Stimulated activated naive CD8-positive, alpha-beta T cell treated with anti-CD3 and anti-CD28 coated beads, Interleukin-15, Interleukin-2, amounts not matched to agents 100 ng/mL and 50 ng/mL, for 24 hours (primary cell): ENCODE results near the gene SERPINC1.
"Not testable (repeated sequence)": the region's sequence is repeated elsewhere in the genome, so short reads cannot be mapped to it uniquely, and the experiment has no call there.

Source experiments
- H3K27ac Mint-ChIP-seq: one replicate; pipeline ENCODE4 v1.8.0; 2021; ENCODE audit warnings: mild to moderate bottlenecking, mixed read lengths
- H3K27me3 Mint-ChIP-seq: one replicate; pipeline ENCODE4 v1.8.0; 2021; ENCODE audit warnings: mixed read lengths
- H3K36me3 Mint-ChIP-seq: one replicate; pipeline ENCODE4 v1.8.0; 2021; ENCODE audit warnings: low read depth, mixed read lengths
- H3K4me1 Mint-ChIP-seq: one replicate; pipeline ENCODE4 v1.8.0; 2021; ENCODE audit warnings: low read depth, mixed read lengths
- H3K4me3 Mint-ChIP-seq: one replicate; pipeline ENCODE4 v1.8.0; 2021; ENCODE audit warnings: mild to moderate bottlenecking, mixed read lengths
- H3K9me3 Mint-ChIP-seq: one replicate; pipeline ENCODE4 v1.8.0; 2021; ENCODE audit warnings: mixed read lengths

The SERPINC1 gene

DNA sequence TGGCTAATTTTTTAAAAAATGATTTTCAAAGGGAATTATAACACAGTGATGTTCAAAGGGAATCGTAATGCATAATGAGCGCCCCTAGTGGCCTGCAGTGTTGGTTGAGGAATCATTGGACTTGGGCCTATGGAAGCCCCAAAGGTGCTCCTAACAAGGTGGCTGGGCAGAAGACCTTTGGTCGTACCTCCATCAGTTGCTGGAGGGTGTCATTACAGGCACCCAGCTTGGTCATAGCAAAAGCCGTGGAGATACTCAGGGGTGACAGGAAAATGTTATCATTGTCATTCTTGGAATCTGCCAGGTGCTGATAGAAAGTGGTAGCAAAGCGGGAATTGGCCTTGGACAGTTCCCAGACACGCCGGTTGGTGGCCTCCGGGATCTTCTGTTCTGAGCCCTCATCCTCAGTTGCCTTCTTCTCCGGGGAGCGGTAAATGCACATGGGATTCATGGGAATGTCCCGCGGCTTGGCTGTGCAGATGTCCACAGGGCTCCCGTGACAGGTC lies 2.7 kb downstream of the SERPINC1 start:
- no peak overlapping the region for H3K27ac Mint-ChIP-seq
- no peaks in the 10 kb centered on the region for H3K4me1 Mint-ChIP-seq
- H3K27me3 Mint-ChIP-seq, result no peaks in the 10 kb centered on the region
- no peak overlapping the region for H3K4me3 Mint-ChIP-seq
- H3K9me3 Mint-ChIP-seq, result no peaks in the 10 kb centered on the region
- no peaks in the 10 kb centered on the region for H3K36me3 Mint-ChIP-seq

DNA sequence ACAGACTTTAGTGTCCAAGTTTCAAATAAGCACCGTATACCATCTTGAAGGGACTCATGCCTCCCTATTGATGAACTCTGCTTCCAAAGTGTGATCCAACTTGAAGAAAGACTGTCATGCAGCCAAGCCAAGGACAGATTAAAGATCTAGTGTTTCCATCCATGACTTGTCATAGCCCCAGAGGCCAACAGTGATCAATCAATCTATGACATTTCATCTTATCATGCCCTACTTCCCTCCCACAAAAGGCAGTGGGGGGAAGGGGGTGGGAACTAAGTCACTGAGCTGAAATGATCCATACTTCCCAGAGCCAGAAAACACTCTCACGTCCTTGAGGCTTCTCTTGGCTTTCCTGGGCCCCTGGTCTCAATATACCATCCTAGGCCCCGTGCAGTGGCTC lies 4.0 kb downstream of the SERPINC1 start:
- Mint-ChIP-seq H3K27ac (no peak overlapping the region), H3K27me3 (no peaks in the 10 kb centered on the region), H3K4me1 (no peaks in the 10 kb centered on the region), H3K36me3 (peaks cover 3% of the 10 kb centered on the region), H3K4me3 (no peak overlapping the region), H3K9me3 (no peaks in the 10 kb centered on the region)

GRCh38 chr1:173903827-173904531 lies 13.1 kb downstream of the SERPINC1 start:
- Mint-ChIP-seq H3K4me3 (no peak overlapping the region), H3K9me3 (no peaks in the 10 kb centered on the region), H3K27me3 (no peaks in the 10 kb centered on the region), H3K27ac (no peak overlapping the region), H3K36me3 (peaks cover 9% of the 10 kb centered on the region), H3K4me1 (peaks cover 8% of the 10 kb centered on the region)

DNA sequence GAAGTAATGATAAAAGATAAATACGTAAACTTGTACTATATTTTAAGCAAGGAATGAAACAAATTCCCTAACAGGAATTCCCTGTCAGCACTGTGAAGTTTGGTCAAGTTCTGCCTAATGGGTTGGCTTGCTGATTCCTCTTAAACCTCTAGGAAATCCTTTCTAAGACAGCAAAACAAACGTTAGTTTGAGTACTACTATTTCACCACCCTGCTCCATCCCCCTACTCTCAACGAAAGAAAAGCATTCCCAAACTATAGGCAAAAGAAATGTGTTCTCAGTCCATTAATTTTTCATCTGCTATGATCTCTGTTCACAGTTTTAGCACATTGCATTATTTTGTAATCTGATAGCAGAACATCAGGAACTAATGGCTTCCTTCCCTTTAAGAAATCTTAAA lies 16.1 kb downstream of the SERPINC1 start:
- Mint-ChIP-seq H3K27ac (no peak overlapping the region), H3K27me3 (no peaks in the 10 kb centered on the region), H3K36me3 (peaks cover 9% of the 10 kb centered on the region), H3K9me3 (no peaks in the 10 kb centered on the region), H3K4me1 (peaks cover 8% of the 10 kb centered on the region), H3K4me3 (no peak overlapping the region)

DNA sequence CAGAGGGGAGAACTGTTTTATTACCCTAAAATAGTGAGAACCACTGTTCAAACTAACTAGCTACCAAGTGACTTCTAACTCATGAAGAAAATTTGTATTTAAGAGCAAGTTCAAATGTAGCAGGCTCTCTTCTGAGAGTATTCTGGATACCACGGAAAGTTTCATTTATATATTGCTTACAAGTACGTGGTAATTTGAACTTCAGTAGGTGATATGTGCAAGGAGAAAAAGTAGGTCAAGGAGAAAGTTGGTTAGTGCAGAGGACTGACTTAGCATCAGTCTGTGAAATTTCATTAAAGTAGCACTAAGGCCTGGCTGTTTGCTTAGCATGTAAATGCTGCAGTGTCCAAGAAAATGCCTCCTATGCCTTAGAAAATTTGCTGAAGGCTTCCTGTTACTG lies 16.7 kb downstream of the SERPINC1 start:
- Mint-ChIP-seq H3K9me3 (no peaks in the 10 kb centered on the region), H3K4me1 (peaks cover 8% of the 10 kb centered on the region), H3K4me3 (no peak overlapping the region), H3K36me3 (peaks cover 9% of the 10 kb centered on the region), H3K27me3 (no peaks in the 10 kb centered on the region), H3K27ac (no peak overlapping the region)

GRCh38 chr1:173894189-173894588 lies 22.9 kb downstream of the SERPINC1 start:
- Mint-ChIP-seq H3K36me3 (peaks cover 38% of the 10 kb centered on the region), H3K27me3 (no peaks in the 10 kb centered on the region), H3K4me3 (no peak overlapping the region), H3K27ac (no peak overlapping the region), H3K9me3 (no peaks in the 10 kb centered on the region), H3K4me1 (peaks cover 6% of the 10 kb centered on the region)

DNA sequence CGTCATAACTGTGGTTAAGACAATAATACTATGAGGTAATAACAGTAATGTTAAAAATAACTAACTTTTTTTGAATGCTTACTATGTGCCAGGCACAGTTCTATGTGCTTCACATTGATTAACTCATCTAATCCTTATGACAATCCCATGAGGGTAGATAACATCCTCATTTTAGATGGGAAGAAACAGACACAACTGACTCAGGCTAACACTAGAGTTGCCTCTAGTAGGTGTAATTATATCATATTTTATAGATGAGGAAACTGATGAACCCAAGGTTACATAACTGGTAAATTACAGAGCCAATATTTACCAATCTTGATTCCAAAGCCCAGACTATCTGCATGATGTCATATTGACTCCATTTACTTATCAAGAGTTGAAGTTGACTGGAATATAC lies 23.5 kb downstream of the SERPINC1 start:
- H3K4me1 Mint-ChIP-seq, result peaks cover 6% of the 10 kb centered on the region
- no peaks in the 10 kb centered on the region for H3K27me3 Mint-ChIP-seq
- no peaks in the 10 kb centered on the region for H3K9me3 Mint-ChIP-seq
- no peak overlapping the region for H3K4me3 Mint-ChIP-seq
- H3K27ac Mint-ChIP-seq, result no peak overlapping the region
- H3K36me3 Mint-ChIP-seq, result peaks cover 40% of the 10 kb centered on the region

DNA sequence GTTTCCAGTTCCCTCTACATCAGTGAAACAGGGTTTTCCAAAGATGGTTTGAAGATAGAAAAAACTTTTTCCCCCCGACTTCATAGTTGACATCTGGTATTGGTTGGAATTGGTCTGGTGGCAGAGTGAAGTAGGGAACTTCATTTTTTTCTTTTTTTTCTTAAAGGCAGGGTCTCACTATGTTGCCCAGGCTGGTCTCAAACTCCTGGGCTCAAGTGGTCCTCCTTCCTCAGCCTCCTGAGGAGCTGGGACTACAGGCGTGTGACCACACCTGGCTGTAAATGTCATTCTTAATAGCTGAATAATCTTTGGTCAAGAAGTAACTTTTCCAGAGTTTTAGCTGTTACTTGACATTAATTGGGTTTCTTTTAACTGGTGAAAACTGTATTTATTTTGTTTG lies 27.2 kb downstream of the SERPINC1 start:
- H3K36me3 Mint-ChIP-seq, result peaks cover 70% of the 10 kb centered on the region

GRCh38 chr1:173888749-173889148 lies 28.4 kb downstream of the SERPINC1 start:
- H3K4me1 Mint-ChIP-seq, result peaks cover 24% of the 10 kb centered on the region
- no peak overlapping the region for H3K27ac Mint-ChIP-seq
- H3K4me3 Mint-ChIP-seq, result no peak overlapping the region
- H3K27me3 Mint-ChIP-seq, result no peaks in the 10 kb centered on the region
- H3K36me3 Mint-ChIP-seq, result peaks cover 61% of the 10 kb centered on the region
- no peaks in the 10 kb centered on the region for H3K9me3 Mint-ChIP-seq

More for the DNA sequence above, 27.2 kb downstream of the SERPINC1 start:
- Mint-ChIP-seq H3K4me1 (peaks cover 24% of the 10 kb centered on the region), H3K27me3 (no peaks in the 10 kb centered on the region), H3K27ac (no peak overlapping the region), H3K9me3 (no peaks in the 10 kb centered on the region), H3K4me3 (no peak overlapping the region)

DNA sequence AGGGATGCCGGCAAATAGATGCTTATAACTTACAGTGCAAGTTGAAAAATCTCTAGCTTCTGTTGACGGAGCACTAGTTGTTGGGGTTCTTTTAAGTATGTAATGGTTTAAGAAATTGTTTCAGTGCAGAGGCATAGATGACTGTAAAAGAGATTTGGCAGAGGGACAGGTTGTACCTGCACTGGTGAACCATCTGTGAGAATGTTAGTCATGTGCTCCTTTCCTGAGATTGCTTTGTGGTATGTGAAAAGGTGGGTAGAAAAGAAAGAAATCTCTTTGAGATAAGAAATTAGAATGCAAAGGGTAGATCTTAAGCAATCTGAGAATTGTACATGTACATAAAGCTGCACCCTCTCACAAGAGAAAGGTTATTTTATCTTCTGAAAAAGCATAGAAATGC lies 29.5 kb downstream of the SERPINC1 start:
- peaks cover 59% of the 10 kb centered on the region for H3K36me3 Mint-ChIP-seq
- H3K9me3 Mint-ChIP-seq, result no peaks in the 10 kb centered on the region

DNA sequence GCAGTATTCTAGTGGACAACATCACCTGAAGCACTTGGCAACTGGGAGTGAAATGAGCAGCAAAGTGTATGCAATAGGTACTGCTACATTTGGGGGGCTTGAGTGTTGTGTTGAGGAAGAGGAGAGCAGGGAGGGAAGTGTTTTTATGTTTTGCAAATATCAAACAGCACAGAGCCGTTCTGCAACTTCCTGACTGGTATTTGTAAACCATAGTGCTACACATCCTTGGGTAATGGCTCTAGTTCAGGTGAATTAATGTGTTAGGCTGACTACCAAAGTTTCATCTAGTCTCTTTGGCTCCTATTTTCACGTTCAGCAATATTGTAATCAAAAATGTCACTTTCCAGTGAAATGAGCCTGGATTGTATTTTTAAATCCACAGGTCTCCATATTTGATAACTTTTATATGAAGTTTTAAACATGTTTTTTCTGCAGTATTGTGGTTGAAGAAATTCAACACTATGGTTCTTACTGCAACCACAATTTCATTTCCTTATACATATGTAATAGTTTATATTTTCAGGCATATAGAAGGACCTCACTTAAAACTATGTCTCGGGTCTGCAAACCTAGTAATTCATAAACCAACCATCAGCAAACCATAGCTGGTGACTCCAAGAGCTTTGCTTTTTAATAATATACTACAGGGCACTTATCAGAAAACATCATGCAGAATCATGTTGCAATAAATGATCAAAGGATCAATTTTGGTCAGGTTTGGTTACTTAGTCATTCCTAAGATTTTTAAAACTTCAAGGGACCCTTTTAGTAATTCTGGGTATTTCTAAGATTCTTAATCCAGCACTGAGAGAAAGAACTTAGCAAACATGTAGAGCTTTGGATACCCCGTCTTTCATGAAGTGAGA lies 30.1 kb downstream of the SERPINC1 start:
- H3K27ac Mint-ChIP-seq, result no peak overlapping the region
- H3K9me3 Mint-ChIP-seq, result no peaks in the 10 kb centered on the region
- H3K27me3 Mint-ChIP-seq, result no peaks in the 10 kb centered on the region
- H3K36me3 Mint-ChIP-seq, result peaks cover 55% of the 10 kb centered on the region
- no peak overlapping the region for H3K4me3 Mint-ChIP-seq
- peaks cover 24% of the 10 kb centered on the region for H3K4me1 Mint-ChIP-seq

More for the DNA sequence above, 29.5 kb downstream of the SERPINC1 start:
- Mint-ChIP-seq H3K4me3 (no peak overlapping the region), H3K27ac (no peak overlapping the region), H3K4me1 (peaks cover 24% of the 10 kb centered on the region), H3K27me3 (no peaks in the 10 kb centered on the region)

- no peaks in the 10 kb centered on the region for H3K9me3 Mint-ChIP-seq
- no peak overlapping the region for H3K27ac Mint-ChIP-seq
- H3K4me1 Mint-ChIP-seq, result peaks cover 18% of the 10 kb centered on the region
- no peak overlapping the region for H3K4me3 Mint-ChIP-seq
- peaks cover 41% of the 10 kb centered on the region for H3K36me3 Mint-ChIP-seq
- no peaks in the 10 kb centered on the region for H3K27me3 Mint-ChIP-seq
Measured at GRCh38 chr1:173884701-173885100, 32.4 kb downstream of the SERPINC1 start.

GRCh38 chr1:173881117-173881516 lies 36.0 kb downstream of the SERPINC1 start:
- not testable (repeated sequence) for H3K4me3 Mint-ChIP-seq

GRCh38 chr1:173878251-173878650 lies 38.9 kb downstream of the SERPINC1 start:
- Mint-ChIP-seq H3K4me3 (no peak overlapping the region), H3K27me3 (no peaks in the 10 kb centered on the region), H3K36me3 (peaks cover 44% of the 10 kb centered on the region), H3K27ac (no peak overlapping the region), H3K9me3 (no peaks in the 10 kb centered on the region), H3K4me1 (no peaks in the 10 kb centered on the region)

More at GRCh38 chr1:173881117-173881516, 36.0 kb downstream of the SERPINC1 start:
- not testable (repeated sequence) for H3K9me3 Mint-ChIP-seq, H3K4me1 Mint-ChIP-seq, H3K27ac Mint-ChIP-seq, H3K27me3 Mint-ChIP-seq
- peaks cover 38% of the 10 kb centered on the region for H3K36me3 Mint-ChIP-seq

- no peaks in the 10 kb centered on the region for H3K27me3 Mint-ChIP-seq
- H3K36me3 Mint-ChIP-seq, result peaks cover 54% of the 10 kb centered on the region
Measured at GRCh38 chr1:173876732-173877131, 40.4 kb downstream of the SERPINC1 start.

More at GRCh38 chr1:173876732-173877131, 40.4 kb downstream of the SERPINC1 start:
- Mint-ChIP-seq H3K27ac (no peak overlapping the region), H3K9me3 (no peaks in the 10 kb centered on the region), H3K4me3 (no peak overlapping the region), H3K4me1 (peaks cover 4% of the 10 kb centered on the region)
